Astrocyte of the cerebellum (primary cell): ENCODE measurements around the gene RYR1.

Source experiments
- DNase-seq: peaks from one replicate; pipeline ENCODE4 v3.0.0-alpha.2; 2011; ENCODE audit warnings: low read depth
- H3K4me3 ChIP-seq: 2 replicates; pipeline ENCODE4 v1.5.1; 2011; ENCODE audit warnings: mild to moderate bottlenecking, low read depth, low read length, moderate library complexity
- in situ Hi-C: cut with HindIII; loops from 2 replicates; pipeline ENCODE4 v1.10.0; 2017; ENCODE audit warnings: low sequenced_read_pairs
- TF ChIP-seq, protein P1 (sequence below): IDR thresholded peaks from 2 replicates; pipeline ENCODE4 v1.5.1; 2012; ENCODE audit warnings: low read length, low read depth, moderate library complexity, mild to moderate bottlenecking; ENCODE audit errors: missing control alignments

RYR1 gene

GRCh38 chr19:38386971-38387549 is 46.4 kb upstream of the RYR1 start:
- no peak for DNase-seq
- in situ Hi-C loops, result no loop called here
- TF ChIP-seq, protein P1, sequence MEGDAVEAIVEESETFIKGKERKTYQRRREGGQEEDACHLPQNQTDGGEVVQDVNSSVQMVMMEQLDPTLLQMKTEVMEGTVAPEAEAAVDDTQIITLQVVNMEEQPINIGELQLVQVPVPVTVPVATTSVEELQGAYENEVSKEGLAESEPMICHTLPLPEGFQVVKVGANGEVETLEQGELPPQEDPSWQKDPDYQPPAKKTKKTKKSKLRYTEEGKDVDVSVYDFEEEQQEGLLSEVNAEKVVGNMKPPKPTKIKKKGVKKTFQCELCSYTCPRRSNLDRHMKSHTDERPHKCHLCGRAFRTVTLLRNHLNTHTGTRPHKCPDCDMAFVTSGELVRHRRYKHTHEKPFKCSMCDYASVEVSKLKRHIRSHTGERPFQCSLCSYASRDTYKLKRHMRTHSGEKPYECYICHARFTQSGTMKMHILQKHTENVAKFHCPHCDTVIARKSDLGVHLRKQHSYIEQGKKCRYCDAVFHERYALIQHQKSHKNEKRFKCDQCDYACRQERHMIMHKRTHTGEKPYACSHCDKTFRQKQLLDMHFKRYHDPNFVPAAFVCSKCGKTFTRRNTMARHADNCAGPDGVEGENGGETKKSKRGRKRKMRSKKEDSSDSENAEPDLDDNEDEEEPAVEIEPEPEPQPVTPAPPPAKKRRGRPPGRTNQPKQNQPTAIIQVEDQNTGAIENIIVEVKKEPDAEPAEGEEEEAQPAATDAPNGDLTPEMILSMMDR, result no peak
- peak overlapping the region; percentile 81 for H3K4me3 ChIP-seq

GRCh38 chr19:38387550-38388348 is 45.7 kb upstream of the RYR1 start, which contains the start of gene GGN:
GGN (minus strand) TSS chr19:38388034; CDS start chr19:38387261, 773 bp downstream.
- DNase-seq, result peak; percentile 80
- TF ChIP-seq, protein P1, result no peak
- peak within 1 kb of the TSS; percentile 81 for H3K4me3 ChIP-seq
- in situ Hi-C loops, result no loop called here

- H3K4me3 ChIP-seq, result peak within 1 kb of the TSS; percentile 81
- TF ChIP-seq, protein P1, result no peak
- DNase-seq, result no peak
- in situ Hi-C loops, result no loop called here
Observed at GRCh38 chr19:38388349-38389100, 45.0 kb upstream of the RYR1 start, which contains the start of gene SPRED3. SPRED3 (plus strand) TSS chr19:38388697; CDS start chr19:38390303, 1,606 bp downstream.

- H3K4me3 ChIP-seq, result peak overlapping the region; percentile 81
- in situ Hi-C loops, result no loop called here
- DNase-seq, result peak; percentile 42
- TF ChIP-seq, protein P1, result no peak
Observed at GRCh38 chr19:38389101-38389925, 44.2 kb upstream of the RYR1 start.

DNA sequence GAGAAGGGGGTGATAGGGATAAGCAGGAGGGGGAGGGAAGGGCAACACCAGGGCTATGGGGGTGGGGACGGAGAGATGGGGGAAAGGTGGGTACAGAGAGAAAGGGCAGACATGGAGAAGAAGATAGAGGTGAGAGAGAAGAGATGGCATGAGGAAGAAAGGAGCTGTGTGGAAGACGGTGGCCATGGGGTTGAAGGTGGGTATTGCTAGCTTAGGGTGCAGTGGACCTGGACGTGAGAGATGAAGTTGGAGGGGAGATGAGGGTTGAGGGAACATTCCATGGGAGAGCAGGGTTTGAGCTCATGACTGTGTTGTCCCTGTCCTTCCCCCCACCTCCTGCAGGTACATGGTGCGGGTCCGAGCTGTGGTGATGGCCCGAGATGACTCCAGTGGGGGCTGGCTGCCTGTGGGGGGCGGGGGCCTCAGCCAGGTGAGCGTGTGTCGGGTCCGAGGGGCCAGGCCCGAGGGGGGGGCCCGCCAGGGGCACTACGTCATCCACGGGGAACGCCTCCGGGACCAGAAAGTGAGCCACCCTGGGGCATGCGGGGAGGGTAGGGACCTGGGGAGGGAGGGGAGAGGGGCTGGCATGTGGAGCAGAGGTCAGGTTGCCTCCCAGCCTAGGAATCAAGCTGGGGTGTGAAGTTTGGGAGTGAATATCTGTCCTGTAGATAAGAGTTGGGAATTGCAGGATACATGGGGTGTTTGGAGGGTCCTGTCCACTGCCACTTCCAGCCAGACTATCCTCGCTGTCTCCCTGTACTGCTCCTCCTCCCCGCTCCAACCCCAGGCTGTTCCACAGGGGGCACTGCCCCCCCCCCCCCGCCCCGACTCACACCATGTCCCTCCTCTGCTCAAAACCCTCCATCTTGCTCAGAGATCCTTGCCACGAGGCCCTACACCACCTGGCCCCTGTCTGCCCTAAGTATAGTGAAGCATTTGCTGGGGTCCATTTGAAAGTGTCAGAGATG is 43.2 kb upstream of the RYR1 start:
- TF ChIP-seq, protein P1, result no peak

More for the DNA sequence above, 43.2 kb upstream of the RYR1 start:
- no peak for DNase-seq
- in situ Hi-C loops, result no loop called here
- peak overlapping the region; percentile 81 for H3K4me3 ChIP-seq
